ENCODE measurements around the gene NLRP7.
"Not testable (repeated sequence)": the region's sequence is repeated elsewhere in the genome, so short reads cannot be mapped to it uniquely, and the experiment has no call there.

Gene NLRP7

DNA sequence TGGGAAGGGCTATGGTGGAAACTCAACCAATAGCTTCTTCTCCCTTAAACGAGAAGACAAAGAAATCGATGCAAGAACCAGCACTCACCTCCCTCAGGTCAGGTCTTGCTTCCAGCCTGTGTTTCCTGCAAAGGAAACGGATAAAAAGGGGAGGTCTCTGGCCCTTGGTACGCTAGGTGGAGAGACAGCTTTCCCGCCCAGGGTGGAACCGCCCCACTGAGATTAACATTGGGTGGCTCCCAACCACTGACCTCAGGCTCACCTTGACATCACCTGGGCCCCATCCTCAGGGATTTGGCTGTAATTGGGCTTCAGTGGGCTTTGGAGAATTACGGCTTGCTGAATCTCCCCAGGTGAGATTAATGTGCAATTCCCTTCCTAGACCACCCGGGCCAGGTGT lies at the start of gene NLRP7:
Gene NLRP7 (minus strand): TSS at position 150 of the 400 bp plus-strand sequence.
- no peak for DNase-seq

DNA sequence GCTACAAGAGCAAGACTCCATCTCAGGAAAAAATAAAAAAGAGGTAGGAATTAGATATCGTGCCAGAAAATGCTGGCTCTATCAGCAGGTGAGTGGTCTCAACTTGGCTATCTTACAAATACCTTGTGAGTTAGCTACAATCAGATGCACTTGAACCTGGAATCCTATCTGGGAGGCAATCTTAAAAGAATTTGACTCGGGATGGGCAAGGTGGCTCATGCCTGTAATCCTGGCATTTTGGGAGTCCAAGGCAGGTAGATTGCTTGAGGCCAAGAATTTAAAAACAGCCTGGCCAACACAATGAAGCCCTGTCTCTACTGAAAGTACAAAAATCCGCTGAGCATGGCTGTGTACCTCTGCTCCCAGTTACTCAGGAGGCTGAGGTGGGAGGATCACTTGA lies 48.2 kb upstream of the NLRP7 start:
- DNase-seq: no peak

DNA sequence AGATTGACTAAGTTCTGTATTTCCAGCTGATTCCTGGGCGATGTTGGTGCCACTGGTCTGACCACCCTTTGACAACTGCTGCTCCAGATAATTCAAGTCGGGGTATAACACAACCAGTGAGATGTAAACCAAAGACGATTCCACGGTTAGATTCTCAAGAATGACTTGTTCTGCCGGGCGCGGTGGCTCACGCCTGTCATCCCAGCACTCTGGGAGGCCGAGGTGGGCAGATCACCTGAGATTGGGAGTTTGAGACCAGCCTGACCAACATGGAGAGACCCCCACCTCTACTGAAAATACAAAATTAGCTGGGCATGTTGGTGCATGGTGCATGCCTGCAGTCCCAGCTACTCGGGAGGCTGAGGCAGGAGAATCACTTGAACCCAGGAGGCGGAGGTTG lies 42.2 kb upstream of the NLRP7 start:
- not testable (repeated sequence) for DNase-seq

DNA sequence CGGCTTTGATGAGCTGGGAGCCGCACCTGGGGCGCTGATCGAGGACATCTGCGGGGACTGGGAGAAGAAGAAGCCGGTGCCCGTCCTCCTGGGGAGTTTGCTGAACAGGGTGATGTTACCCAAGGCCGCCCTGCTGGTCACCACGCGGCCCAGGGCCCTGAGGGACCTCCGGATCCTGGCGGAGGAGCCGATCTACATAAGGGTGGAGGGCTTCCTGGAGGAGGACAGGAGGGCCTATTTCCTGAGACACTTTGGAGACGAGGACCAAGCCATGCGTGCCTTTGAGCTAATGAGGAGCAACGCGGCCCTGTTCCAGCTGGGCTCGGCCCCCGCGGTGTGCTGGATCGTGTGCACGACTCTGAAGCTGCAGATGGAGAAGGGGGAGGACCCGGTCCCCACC lies 35.2 kb upstream of the NLRP7 start:
- DNase-seq: not testable (repeated sequence)

DNA sequence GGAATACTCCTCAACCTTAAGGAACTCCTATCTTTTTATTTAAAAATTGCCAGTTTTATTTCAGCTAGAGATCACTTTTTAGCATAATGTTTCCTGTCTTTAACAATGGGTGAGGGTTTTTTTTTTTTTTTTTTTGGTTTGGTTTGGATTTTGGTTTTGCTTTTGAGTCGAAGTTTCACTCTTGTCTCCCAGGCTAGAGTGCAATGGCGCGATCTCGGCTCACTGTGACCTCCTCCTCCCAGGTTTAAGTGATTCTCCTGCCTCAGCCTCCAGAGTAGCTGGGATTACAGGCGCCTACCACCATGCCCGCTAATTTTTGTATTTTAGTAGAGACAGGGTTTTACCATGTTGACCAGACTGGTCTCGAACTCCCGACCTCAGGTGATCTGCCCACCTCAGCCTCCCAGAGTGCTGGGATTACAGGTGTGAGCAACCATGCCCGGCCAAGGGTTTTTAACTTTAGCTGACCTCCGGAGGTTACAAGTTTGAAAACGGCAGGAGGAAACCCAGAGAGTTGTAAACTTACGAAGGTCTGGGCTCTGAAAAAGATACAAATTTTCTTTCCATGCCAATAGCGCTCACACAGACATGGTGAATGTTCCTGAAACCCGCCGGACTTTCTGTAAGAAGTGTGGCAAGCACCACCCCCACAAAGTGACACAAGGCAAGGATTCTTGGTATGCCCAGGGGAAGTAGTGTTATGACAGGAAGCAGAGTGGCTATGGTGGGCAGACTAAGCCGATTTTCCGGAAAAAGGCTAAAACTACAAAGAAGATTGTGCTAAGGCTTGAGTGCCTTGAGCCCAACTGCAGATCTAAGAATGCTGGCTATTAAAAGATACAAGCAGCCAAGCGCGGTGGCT lies 26.1 kb upstream of the NLRP7 start:
- DNase-seq: peak; percentile 81

DNA sequence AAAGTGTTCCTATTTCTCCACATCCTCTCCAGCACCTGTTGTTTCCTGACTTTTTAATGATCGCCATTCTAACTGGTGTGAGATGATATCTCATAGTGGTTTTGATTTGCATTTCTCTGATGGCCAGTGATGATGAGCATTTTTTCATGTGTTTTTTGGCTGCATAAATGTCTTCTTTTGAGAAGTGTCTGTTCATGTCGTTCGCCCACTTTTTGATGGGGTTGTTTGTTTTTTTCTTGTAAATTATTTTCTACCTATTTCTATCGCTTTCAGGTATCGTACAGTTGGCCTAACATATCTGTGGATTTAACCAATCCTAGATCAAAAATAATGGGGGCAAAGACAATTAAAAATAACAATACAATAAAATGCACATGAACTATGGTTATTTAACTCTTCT lies 24.1 kb upstream of the NLRP7 start:
- DNase-seq: not testable (repeated sequence)

DNA sequence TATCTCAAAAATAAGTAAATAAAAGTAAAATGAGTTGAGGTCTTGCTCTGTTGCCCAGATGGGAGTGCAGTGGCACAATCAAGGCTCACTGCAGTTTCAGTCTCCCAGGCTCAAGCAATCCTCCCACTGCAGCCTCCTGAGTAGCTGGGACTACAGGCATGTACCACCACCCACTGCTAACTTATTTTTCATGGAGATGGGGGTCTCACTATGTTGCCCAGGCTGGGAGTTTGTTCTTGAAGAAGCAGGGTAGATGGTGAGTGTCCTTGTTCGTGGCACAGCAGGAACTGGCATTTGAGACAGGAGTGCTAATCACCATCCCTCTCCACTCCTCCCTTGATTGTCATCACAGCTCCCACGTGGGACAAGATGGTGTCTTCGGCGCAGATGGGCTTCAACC lies 22.3 kb upstream of the NLRP7 start:
- no peak for DNase-seq

DNA sequence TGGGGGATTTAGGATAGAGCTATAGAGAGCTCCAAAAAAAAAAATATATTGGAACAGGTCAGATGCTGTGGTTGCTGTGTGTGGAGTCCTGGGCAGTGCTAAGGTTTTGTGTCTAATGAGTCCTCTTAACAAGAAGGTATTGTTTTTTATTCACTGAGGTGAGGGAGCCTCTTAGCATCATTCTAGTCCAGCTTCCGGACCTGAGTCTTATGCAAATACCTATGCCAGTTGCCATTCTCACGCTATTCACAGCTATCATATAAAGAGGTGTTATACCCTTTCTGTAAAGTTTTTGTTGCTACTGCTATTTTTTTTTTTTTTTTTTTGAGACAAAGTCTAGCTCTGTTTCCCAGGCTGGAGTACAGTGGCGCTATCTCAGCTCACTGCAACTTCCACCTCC lies 20.3 kb upstream of the NLRP7 start:
- DNase-seq: no peak

DNA sequence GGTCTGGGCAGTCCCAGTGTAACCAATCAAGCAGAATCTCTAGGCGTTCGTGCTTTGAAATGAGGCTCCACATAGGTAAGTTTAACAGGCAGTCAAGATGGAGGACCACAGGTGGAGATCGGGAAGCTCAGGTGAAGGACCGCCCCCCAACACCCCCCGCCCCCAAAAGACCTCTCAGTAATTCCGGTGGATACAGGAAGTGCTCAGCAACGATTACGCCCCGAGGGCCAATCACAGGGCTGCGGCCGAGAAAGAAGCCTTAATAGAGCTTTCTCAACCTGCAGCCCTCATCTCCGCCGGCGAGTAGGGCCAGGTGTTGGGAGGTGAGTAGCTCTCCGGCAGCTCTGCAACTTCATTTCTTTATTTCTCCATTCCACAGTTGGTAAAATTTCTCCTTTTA lies 17.7 kb upstream of the NLRP7 start:
- not testable (repeated sequence) for DNase-seq

DNA sequence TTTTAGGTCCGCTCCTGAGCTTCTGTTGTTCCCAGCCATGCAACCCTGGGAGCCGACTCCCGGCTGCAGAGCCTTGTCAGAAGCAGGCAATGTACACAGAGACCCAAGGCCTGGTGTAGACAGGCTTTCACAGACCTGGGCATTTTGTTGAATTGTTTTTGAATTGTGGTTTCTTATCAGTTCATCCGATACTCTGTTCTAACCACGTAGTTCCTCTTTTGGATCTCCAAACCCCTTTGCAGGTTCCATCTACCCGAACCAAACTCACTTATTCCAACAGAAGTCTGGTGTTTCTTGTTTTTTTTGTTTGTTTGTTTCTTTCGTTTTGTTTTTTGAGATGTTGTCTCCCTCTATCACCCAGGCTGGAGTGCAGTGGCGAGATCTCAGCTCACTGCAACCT lies 12.5 kb upstream of the NLRP7 start:
- DNase-seq: peak; percentile 82

DNA sequence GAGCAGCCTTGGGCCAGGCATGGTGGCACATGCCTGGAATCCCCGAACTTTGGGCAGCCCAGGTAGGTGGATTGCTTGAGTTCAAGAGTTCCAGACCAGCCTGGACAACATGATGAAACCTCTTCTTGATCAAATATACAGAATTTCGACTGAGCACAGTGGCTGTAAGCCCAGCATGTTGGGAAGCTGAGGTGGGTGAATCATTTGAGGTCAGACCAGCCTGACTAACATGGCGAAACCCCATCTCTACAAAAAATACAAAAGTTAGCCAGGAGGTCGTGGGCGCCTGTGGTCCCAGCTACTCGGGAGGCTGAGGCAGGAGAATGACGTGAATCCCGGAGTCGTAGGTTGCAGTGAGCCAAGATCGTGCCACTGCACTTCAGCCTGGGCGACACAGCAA lies 8.0 kb upstream of the NLRP7 start:
- no peak for DNase-seq

DNA sequence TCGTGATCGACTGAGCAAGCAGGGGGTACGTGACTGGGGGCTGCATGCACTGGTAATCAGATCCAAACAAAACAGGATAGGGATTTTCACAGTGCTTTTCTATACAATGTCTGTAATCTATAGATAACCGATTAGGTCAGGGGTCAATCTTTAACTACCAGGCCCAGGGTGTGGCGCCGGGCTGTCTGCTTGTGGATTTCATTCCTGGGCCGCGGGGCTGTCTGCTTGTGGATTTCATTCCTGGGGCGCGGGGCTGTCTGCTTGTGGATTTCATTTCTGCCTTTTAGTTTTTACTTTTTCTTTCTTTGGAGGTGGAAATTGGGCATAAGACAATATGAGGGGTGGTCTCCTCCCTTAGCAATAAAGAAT lies 6.0 kb upstream of the NLRP7 start:
- not testable (repeated sequence) for DNase-seq

DNA sequence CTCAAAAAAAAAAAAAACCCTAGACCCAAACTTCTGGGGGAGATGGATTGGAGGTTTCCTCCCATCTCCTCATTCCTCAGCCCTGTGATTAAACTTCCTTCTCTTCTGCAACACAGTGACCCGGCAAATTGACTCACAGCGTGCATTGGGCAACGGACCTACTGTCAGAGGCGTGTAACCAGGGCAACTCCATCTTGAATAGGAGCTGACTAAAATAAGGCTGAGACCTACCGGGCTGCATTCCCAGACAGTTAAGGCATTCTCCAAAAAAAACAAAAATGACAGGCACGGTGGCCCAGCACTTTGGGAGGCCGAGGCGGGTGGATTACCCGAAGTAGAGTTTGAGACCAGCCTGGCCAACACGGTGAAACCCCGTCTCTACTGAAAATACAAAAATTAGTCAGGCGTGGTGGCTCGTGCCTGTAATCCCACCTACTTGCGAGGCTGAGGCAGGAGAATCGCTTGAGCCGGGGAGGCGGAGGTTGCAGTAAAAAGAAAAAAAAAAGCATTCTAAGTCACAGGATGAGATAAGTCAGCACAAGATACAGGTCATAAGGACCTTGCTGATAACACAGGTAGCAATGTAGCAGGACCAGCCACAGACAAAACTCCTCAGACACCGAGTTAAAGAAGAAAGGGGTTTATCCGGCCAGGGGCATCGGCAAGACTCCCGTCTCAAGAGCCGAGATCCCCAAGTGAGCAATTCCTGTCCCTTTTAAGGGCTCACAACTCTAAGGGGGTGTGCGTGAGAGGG lies 5.4 kb upstream of the NLRP7 start:
- peak; percentile 52 for DNase-seq

DNA sequence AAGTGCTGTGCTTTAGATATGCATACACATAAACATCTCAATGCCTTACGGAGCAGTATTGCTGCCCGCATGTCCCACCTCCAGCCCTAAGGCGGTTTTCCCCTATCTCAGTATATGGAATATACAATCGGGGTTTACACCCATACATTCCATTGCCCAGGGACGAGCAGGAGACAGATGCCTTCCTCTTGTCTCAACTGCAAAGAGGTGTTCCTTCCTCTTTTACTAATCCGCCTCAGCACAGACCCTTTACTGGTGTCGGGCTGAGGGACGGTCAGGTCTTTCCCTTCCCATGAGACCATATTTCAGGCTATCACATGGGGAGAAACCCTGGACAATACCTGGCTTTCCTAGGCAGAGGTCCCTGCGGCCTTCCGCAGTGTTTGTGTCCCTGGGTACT lies 3.2 kb upstream of the NLRP7 start:
- not testable (repeated sequence) for DNase-seq

DNA sequence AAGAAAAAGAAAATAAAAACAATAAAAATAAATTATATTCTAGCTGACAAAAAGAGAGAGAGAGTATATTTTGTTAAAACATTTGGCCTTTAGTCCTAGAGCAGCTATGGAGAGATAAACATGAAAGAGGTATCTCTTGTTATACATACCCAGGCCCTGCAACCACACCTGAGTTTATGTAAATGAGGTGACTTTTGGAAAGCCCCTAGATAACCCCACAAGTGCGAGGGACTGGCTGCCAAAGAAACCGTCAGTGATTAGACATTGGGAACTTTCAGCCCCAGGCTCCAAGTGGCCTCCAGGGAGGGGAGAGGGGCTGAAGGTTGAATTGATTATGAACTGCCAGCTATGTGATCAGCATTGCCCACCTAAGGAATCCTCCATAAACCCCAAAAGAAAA lies 2.1 kb upstream of the NLRP7 start:
- DNase-seq: no peak

DNA sequence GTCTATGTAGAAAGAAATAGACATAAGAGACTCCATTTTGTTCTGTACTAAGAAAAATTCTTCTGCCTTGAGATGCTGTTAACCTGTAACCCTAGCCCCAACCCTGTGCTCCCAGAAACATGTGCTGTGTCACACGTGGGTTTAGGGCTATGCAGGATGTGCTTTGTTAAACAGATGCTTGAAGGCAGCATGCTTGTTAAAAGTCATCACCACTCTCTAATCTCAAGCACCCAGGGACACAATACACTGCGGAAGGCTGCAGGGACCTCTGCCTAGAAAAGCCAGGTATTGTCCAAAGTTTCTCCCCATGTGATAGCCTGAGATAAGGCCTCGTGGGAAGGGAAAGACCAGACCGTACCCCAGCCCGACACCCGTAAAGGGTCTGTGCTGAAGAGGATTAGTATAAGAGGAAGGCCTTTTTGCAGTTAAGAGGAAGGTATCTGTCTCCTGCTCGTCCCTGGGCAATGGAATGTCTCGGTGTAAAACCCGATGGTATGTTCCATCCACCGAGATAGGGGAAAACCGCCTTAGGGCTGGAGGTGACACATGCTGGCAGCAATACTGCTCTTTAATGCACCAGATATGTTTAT lies 3.5 kb downstream of the NLRP7 start:
- not testable (repeated sequence) for DNase-seq

DNA sequence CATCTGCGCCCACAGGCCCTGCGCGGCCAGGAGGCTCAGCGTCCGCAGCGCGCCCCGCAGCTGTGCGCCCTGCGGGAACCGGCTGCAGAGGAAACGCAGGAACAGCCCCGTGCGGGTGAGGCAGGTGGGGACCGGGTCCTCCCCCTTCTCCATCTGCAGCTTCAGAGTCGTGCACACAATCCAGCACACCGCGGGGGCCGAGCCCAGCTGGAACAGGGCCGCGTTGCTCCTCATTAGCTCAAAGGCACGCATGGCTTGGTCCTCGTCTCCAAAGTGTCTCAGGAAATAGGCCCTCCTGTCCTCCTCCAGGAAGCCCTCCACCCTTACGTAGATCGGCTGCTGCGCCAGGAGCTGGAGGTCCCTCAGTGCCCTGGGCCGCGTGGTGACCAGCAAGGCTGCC lies 7.8 kb downstream of the NLRP7 start:
- not testable (repeated sequence) for DNase-seq

DNA sequence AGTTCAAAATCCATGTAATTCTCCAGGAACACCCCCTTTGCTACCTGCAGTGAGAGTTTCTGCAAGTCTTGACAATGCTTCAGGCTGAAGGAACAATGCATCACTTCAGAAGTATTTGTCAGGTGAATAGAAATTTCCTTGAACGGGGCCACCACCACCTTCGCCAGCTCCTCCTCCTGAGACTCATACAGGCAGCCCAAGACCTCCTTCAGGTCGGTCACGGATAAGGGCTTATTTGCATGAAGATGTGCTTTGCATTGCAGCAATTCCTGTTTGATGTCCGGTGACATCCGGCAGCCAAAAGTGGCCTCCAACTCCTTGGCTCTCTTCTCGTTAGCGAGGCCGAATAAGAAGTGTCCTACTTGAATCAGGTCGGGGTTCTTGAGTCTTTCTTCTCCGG lies 8.4 kb downstream of the NLRP7 start:
- no peak for DNase-seq

DNA sequence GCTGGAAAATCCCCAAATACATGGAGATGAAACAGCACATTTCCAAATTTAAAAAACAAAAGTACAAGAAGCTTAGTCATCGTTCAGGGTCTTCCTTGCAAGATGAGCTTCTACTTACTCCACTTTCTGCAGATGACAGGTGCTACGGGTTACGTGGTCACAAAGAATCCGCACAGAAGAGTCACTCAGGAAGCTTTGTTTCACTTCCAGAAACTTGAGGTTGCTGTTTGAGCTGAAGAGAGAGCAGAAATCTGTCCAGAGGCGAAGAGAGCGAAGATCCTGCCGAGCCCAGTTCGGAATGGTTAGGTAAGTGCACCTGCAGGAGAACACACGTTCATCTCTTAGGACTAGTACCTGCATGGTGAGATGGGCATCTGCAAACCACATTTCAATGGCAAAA lies 9.4 kb downstream of the NLRP7 start:
- no peak for DNase-seq

DNA sequence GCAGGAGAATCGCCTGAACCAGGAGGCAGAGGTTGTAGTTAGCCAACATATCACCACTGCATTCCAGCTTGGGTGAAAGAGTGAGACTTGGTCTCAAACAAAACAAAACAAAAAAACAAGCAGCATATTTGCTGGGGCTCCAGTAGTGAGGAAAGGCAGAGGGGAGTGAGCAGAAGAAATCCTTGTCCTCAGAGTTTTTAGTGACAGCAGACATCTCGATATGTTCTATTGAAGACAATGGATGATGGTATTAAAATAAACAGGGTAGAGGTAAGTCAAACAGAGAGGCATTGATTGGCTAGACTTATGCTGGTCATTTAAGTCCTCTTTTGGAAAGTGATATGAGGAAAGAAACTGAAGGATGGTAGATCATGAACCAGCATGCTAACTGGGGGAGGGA lies 19.0 kb downstream of the NLRP7 start:
- DNase-seq: no peak

DNA sequence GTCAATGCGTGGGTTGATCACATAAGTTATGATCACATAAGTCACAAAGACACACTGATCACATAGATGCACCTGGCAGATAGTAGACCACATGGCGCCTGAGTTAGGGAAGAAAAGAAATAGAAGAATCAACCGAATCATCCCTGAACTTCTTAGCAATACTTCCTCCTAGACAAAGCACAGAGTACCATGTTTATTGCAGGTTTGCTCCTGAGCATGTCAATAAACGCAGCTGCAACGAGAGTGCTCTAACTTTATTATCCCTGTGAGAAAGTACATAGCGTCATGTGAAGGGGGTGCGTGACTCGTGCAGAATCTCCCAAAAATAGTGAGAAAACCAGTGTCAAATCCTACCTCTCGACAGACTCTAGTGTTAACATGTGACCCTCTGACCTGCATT lies 24.1 kb downstream of the NLRP7 start:
- DNase-seq: no peak

DNA sequence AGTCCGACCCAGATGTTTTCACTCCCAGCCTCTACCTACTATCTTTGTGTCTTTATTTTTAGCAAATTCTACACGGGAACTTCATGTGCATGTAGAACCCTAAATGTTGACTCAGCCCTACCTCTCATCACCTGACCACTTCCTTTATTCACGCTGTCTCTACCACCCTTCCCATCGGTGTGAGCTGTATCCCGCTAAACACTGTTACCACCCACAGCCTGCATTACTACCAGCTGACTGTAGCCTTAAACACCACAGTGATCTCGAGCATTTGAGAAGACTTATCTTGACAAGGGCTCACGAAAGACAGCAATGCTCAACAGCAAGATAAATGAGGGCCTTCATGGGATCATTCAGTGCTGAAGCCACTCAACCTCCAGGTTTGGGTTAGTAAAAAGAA lies 26.2 kb downstream of the NLRP7 start:
- DNase-seq: peak; percentile 21

DNA sequence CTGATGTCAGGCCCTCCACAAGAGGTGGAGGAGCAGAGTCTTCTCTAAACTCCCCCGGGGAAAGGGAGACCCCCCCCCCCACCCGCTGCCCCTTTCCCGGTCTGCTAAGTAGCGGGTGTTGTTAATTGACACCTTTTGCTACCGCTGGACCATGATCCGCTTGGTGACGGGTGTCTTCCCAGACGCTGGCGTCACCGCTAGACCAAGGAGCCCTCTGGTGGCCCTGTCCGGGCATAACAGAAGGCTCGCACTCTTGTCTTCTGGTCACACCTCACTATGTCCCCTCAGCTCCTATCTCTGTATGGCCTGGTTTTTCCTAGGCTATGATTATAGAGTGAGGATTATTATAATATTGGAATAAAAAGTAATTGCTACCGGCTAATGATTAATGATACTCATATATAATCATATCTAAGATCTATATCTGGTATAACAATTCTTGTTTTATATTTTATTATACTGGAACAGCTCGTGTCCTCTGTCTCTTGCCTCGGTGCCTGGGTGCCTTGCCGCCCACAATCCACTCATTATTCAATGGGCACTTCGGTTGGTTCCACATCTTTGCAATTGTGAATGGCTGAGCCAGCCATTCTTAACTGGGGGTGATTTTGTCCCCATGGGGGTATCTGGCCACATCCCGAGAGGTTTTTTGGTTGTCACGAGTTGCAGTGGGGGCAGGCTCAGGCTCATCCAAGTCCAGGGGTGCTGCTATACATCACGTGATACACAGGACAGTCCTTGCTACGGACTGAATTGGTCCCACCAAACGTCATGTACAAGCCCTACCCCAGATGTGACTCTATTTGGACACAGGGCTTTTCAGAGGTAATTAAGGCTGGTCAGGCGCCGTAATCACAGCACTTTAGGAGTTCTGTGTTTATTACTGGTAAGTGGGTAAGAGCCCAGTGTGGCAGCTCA lies 27.4 kb downstream of the NLRP7 start:
- DNase-seq: not testable (repeated sequence)

All from GDM1 (cell line).